GM23338 (cell line): ENCODE results near the gene POLK. TPM values are rescaled to one million over a fixed set of nuclear protein-coding genes. Genes with fewer than 3 reads are reported as not detected.

ENCODE experiments used
- ATAC-seq: fragments of 200-7000 bp; cut with Tn5 transposase; 3 replicates; pipeline ENCODE4 v1.9.1; 2020
- DNase-seq: peaks from one replicate; pipeline ENCODE4 v3.0.0-alpha.2; 2015; ENCODE audit warnings: low spot score
- H2AFZ ChIP-seq: fragments of 200-600 bp; sonication (generic); 2 replicates; pipeline ENCODE4 v1.8.0; 2016; ENCODE audit warnings: antibody characterized with exemption, mild to moderate bottlenecking, moderate library complexity
- H3F3A ChIP-seq: fragments of 200-600 bp; sonication (generic); replicated peaks from 2 replicates; pipeline ENCODE4 v1.8.0; 2017; ENCODE audit warnings: antibody characterized with exemption, mixed run types, low read depth
- H3K27ac ChIP-seq: fragments of 200-600 bp; sonication (generic); 2 replicates; pipeline ENCODE4 v1.6.1; 2016; ENCODE audit warnings: low read depth
- H3K27me3 ChIP-seq: fragments of 200-600 bp; sonication (generic); 2 replicates; pipeline ENCODE4 v1.8.0; 2016; ENCODE audit warnings: mild to moderate bottlenecking, mixed run types, moderate library complexity; ENCODE audit not compliant: insufficient read depth
- H3K36me3 ChIP-seq: fragments of 200-600 bp; sonication (generic); 2 replicates; pipeline ENCODE4 v1.8.0; 2016; ENCODE audit warnings: mild to moderate bottlenecking; ENCODE audit not compliant: insufficient read depth
- H3K4me1 ChIP-seq: fragments of 200-600 bp; sonication (generic); 2 replicates; pipeline ENCODE4 v1.8.0; 2016; ENCODE audit warnings: mild to moderate bottlenecking, moderate library complexity; ENCODE audit not compliant: insufficient read depth
- H3K4me2 ChIP-seq: fragments of 200-600 bp; sonication (generic); 2 replicates; pipeline ENCODE4 v1.7.1; 2017; ENCODE audit warnings: mixed run types
- H3K4me3 ChIP-seq: fragments of 200-600 bp; sonication (generic); 2 replicates; pipeline ENCODE4 v1.6.1; 2016; ENCODE audit warnings: mixed run types
- H3K79me2 ChIP-seq: fragments of 200-600 bp; sonication (generic); replicated peaks from 2 replicates; pipeline ENCODE4 v1.8.0; 2017; ENCODE audit warnings: mild to moderate bottlenecking; ENCODE audit not compliant: insufficient read depth
- H3K9me2 ChIP-seq: fragments of 200-600 bp; sonication (generic); 2 replicates; pipeline ENCODE4 v1.8.0; 2017; ENCODE audit not compliant: insufficient read depth
- H4K20me1 ChIP-seq: fragments of 200-600 bp; sonication (generic); replicated peaks from 2 replicates; pipeline ENCODE4 v1.8.0; 2017; ENCODE audit warnings: mild to moderate bottlenecking; ENCODE audit not compliant: insufficient read depth
- H3K27ac Mint-ChIP-seq: 2 replicates; pipeline ENCODE4 v1.8.0; 2020; ENCODE audit warnings: inconsistent platforms, mild to moderate bottlenecking, moderate library complexity, mixed read lengths
- H3K27me3 Mint-ChIP-seq: 3 replicates; pipeline ENCODE4 v1.8.0; 2022; ENCODE audit warnings: low read depth, mild to moderate bottlenecking, moderate library complexity, mixed read lengths, inconsistent platforms; ENCODE audit not compliant: insufficient read depth, poor library complexity
- H3K36me3 Mint-ChIP-seq: 3 replicates; pipeline ENCODE4 v1.8.0; 2021; ENCODE audit warnings: low read depth, mild to moderate bottlenecking, inconsistent platforms, moderate library complexity, mixed read lengths
- H3K4me1 Mint-ChIP-seq: 3 replicates; pipeline ENCODE4 v1.8.0; 2020; ENCODE audit warnings: mild to moderate bottlenecking, inconsistent platforms, mixed read lengths
- H3K4me3 Mint-ChIP-seq: 3 replicates; pipeline ENCODE4 v1.8.0; 2021; ENCODE audit warnings: moderate library complexity, mild to moderate bottlenecking, inconsistent platforms, mixed read lengths
- H3K9me3 Mint-ChIP-seq: 3 replicates; pipeline ENCODE4 v1.8.0; 2020; ENCODE audit warnings: moderate library complexity, mild to moderate bottlenecking, inconsistent platforms, mixed read lengths
- CREB1 ChIP-seq: fragments of 250-450 bp; sonication (Bioruptor Pico); IDR thresholded peaks from 2 replicates; pipeline ENCODE4 v1.5.0; 2020; ENCODE audit warnings: low read depth, mild to moderate bottlenecking, moderate library complexity
- ETS1 ChIP-seq: IDR thresholded peaks from 2 replicates; pipeline ENCODE4 v1.6.1; 2016; ENCODE audit warnings: antibody characterized with exemption
- EZH2 ChIP-seq: fragments of 200-600 bp; sonication (generic); IDR thresholded peaks from one replicate; pipeline ENCODE4 v1.8.0; 2017; ENCODE audit warnings: antibody characterized with exemption, mild to moderate bottlenecking, low read depth; ENCODE audit not compliant: unreplicated experiment
- EZH2phosphoT487 ChIP-seq: fragments of 200-600 bp; sonication (generic); IDR thresholded peaks from one replicate; pipeline ENCODE4 v1.8.1; 2018; ENCODE audit warnings: antibody characterized with exemption; ENCODE audit not compliant: unreplicated experiment
- NANOG ChIP-seq: IDR thresholded peaks from 2 replicates; pipeline ENCODE4 v1.6.1; 2016; ENCODE audit warnings: antibody characterized with exemption, borderline replicate concordance
- ZNF462 ChIP-seq: fragments of 250-450 bp; sonication (Bioruptor Pico); IDR thresholded peaks from 2 replicates; pipeline ENCODE4 v1.5.0; 2020; ENCODE audit warnings: mild to moderate bottlenecking, moderate library complexity
- polyA plus RNA-seq: library from polyadenylated mRNA; unstranded; fragments of >200 nt; fragmentation: Nextera tagmentation; extraction: Ambion mirVana; gene quantifications from 2 replicates; pipeline ENCODE4 v1.2.1, GENCODE V29; 2016
- total RNA-seq: library from RNA; depleted of rRNA; stranded (reverse); fragments of >200 nt; shearing (Covaris generic); gene quantifications from 2 replicates; pipeline ENCODE4 v1.2.3, GENCODE V29; 2014

The POLK gene
- total and polyA plus RNA-seq, 2 experiments from 2014 or later = 6.3 to 14.5 TPM

- TF ChIP-seq ZNF462 (no peak), ETS1 (no peak), EZH2 (no peak)
Observed at GRCh38 chr5:75545131-75545530, 33.4 kb downstream of the POLK start (continued).

GRCh38 chr5:75546830-75547229, 35.1 kb downstream of the POLK start:
- H3K36me3 ChIP-seq = no peaks in the 10 kb centered on the region
- Mint-ChIP-seq H3K9me3 (no peaks in the 10 kb centered on the region), H3K4me3 (no peak overlapping the region), H3K4me1 (no peaks in the 10 kb centered on the region), H3K27ac (no peak overlapping the region), H3K27me3 (no peaks in the 10 kb centered on the region), H3K36me3 (no peaks in the 10 kb centered on the region)
- ATAC-seq (no peak), DNase-seq (no peak)
- H3K4me1 ChIP-seq = no peaks in the 10 kb centered on the region
- no peak overlapping the region for H2AFZ ChIP-seq
- no peaks in the 10 kb centered on the region for H3F3A ChIP-seq
- 0 out of 2 replicates have a peak, but pooled peaks cover 4% of the 10 kb centered on the region for H4K20me1 ChIP-seq
- no peaks in the 10 kb centered on the region for H3K27me3 ChIP-seq
- H3K4me2 ChIP-seq = no peak overlapping the region
- no peaks in the 10 kb centered on the region for H3K79me2 ChIP-seq
- no peaks in the 10 kb centered on the region; the same call in 1 of the 2 replicates for H3K9me2 ChIP-seq
- H3K4me3 ChIP-seq = no peak overlapping the region
- no peak overlapping the region for H3K27ac ChIP-seq
- TF ChIP-seq NANOG = no peak
- TF ChIP-seq EZH2phosphoT487 = no peak
- TF ChIP-seq EZH2 = no peak
- no peak for TF ChIP-seq CREB1
- no peak for TF ChIP-seq ZNF462
